Gastroesophageal sphincter (tissue), 4 donors: ENCODE measurements around the gene TRDN. TPM values are rescaled to one million over a fixed set of nuclear protein-coding genes. Genes with fewer than 3 reads are reported as not detected.

Source experiments
- ATAC-seq: fragments of 150-250 bp; one replicate; pipeline ENCODE4 v1.9.1; 2016; ENCODE audit warnings: mild to moderate bottlenecking, moderate library complexity
- H3K27ac ChIP-seq, 4 donors: fragments of 200-600 bp; sonication (generic) in 3 of 4; 1 replicate in 3 of 4; 2 replicates in 1 of 4; pipeline ENCODE4 v1.5.1; 2016 to 2019
- H3K27me3 ChIP-seq: fragments of 200-600 bp; sonication (generic); one replicate; pipeline ENCODE4 v1.5.1; 2019
- H3K36me3 ChIP-seq, 2 donors: fragments of 200-600 bp; sonication (generic); one replicate each; pipeline ENCODE4 v1.5.1; 2019; ENCODE audit warnings: control low read depth in 1 of 2
- H3K4me1 ChIP-seq, 3 donors: fragments of 200-600 bp; sonication (generic); 1 replicate in 2 of 3; 2 replicates in 1 of 3; pipeline ENCODE4 v1.5.1; 2016 to 2019; ENCODE audit warnings: control low read depth in 2 of 3
- H3K4me3 ChIP-seq, 2 donors: fragments of 200-600 bp; sonication (generic); one replicate each; pipeline ENCODE4 v1.5.1; 2019; ENCODE audit warnings: mild to moderate bottlenecking in 1 of 2, moderate library complexity in 1 of 2
- H3K9me3 ChIP-seq, 3 donors: fragments of 200-600 bp; sonication (generic); one replicate each; pipeline ENCODE4 v1.5.1; 2017 to 2019; ENCODE audit warnings: control low read depth in 2 of 3
- EP300 ChIP-seq: sonication (generic); formaldehyde crosslinking; IDR thresholded peaks from one replicate; pipeline ENCODE4 v1.6.1; 2017; ENCODE audit warnings: antibody characterized with exemption, mild to moderate bottlenecking
- POLR2A ChIP-seq, 2 donors: fragments of 450-650 bp; IDR thresholded peaks; one replicate each; pipeline ENCODE4 v1.6.1; 2017; ENCODE audit warnings: antibody characterized with exemption in 2 of 2, mild to moderate bottlenecking in 2 of 2, moderate library complexity in 1 of 2
- POLR2AphosphoS5 ChIP-seq: sonication (generic); formaldehyde crosslinking; IDR thresholded peaks from one replicate; pipeline ENCODE4 v1.6.1; 2017; ENCODE audit warnings: antibody characterized with exemption
- WGBS, 2 donors: methylation state at CpG; one replicate each; pipeline ENCODE4 v1.1.5; 2018; ENCODE audit warnings: low coverage in 1 of 2; 5-methylcytosine and 5-hydroxymethylcytosine counted together
- total RNA-seq, 4 donors: library from RNA; depleted of rRNA; stranded (reverse); fragments of >200 nt; gene quantifications; one replicate each; pipeline ENCODE4 v1.1.0, GENCODE V29; 2016
- TF ChIP-seq, protein P1 (sequence below), 4 experiments: fragments of 200-600 bp in 2 of 4; fragments of 450-650 bp in 2 of 4; sonication (generic) in 1 of 4; IDR thresholded peaks; one replicate each; pipeline ENCODE4 v1.5.1; 2017 to 2019; ENCODE audit warnings: antibody characterized with exemption in 4 of 4, mild to moderate bottlenecking in 2 of 4, moderate library complexity in 2 of 4

Gene TRDN
- total RNA-seq, 4 donors from 2014 or later: not detected

DNA sequence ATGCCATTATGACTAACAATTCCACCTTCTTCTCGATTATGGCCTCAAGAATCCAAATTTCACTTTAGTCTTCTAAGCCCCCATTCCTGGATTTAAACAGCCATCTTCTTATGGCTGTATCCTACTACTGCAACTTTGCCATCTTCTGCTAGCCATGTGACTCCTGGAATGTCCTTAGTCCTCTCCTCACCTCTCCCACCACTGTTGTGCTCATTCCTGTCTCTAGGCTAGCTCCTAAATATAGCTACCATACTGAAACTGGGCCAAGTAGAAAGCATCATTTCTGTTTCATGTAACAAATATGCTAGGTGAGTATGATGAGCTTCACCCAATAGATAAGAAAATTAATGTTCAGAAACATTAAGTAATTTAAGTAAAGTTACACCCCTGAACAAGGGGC is 327.6 kb downstream of the TRDN start:
- no peak overlapping the region for H3K4me3 ChIP-seq
- H3K36me3 ChIP-seq: no peaks in the 10 kb centered on the region
- no peaks in the 10 kb centered on the region for H3K4me1 ChIP-seq
- H3K9me3 ChIP-seq: peaks cover 0 to 4% (median 0%) of the 10 kb centered on the region in 3 donors
- ATAC-seq: no peak
- H3K27me3 ChIP-seq: peaks cover 5% of the 10 kb centered on the region
- TF ChIP-seq POLR2A (IDR thresholded peaks at IDR 0.05) (no peak), POLR2AphosphoS5 (no peak), EP300 (no peak)
- TF ChIP-seq, protein P1, sequence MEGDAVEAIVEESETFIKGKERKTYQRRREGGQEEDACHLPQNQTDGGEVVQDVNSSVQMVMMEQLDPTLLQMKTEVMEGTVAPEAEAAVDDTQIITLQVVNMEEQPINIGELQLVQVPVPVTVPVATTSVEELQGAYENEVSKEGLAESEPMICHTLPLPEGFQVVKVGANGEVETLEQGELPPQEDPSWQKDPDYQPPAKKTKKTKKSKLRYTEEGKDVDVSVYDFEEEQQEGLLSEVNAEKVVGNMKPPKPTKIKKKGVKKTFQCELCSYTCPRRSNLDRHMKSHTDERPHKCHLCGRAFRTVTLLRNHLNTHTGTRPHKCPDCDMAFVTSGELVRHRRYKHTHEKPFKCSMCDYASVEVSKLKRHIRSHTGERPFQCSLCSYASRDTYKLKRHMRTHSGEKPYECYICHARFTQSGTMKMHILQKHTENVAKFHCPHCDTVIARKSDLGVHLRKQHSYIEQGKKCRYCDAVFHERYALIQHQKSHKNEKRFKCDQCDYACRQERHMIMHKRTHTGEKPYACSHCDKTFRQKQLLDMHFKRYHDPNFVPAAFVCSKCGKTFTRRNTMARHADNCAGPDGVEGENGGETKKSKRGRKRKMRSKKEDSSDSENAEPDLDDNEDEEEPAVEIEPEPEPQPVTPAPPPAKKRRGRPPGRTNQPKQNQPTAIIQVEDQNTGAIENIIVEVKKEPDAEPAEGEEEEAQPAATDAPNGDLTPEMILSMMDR (IDR thresholded peaks at IDR 0.05): no peak
- WGBS, 2 donors: 71 to 91% methylated on average over 1 of the region's 1 CpG
- H3K27ac ChIP-seq: no peak overlapping the region

DNA sequence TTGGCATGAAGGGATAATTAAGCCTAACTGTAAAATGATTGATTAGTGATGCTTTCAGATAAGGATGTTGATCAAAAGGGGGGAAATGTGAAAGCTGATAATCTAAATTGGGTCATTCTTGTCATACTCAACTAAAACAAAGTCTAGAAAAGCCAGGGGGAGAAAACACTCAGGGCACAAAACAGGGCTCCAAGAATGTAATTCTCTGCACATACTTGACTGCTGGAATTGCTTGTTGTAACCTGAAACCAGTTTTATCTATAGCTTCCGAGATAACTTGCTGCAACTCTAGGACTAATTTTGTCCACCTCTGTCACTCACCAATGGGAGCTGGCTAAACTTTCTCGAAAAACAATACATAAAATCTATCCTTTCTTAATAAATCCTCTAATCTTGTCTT is 330.4 kb downstream of the TRDN start:
- 2 to 10% methylated on average over 2 of the region's 2 CpGs for WGBS, 2 donors
- no peaks in the 10 kb centered on the region for H3K9me3 ChIP-seq
- ATAC-seq: no peak
- TF ChIP-seq EP300: no peak
- TF ChIP-seq, protein P1 (IDR thresholded peaks at IDR 0.05): no peak
- TF ChIP-seq POLR2AphosphoS5: no peak
- no peak for TF ChIP-seq POLR2A (IDR thresholded peaks at IDR 0.05)
- H3K36me3 ChIP-seq: no peaks in the 10 kb centered on the region
- H3K4me3 ChIP-seq: no peak overlapping the region
- H3K27ac ChIP-seq: no peak overlapping the region
- H3K27me3 ChIP-seq: peaks cover 5% of the 10 kb centered on the region
- no peaks in the 10 kb centered on the region for H3K4me1 ChIP-seq

DNA sequence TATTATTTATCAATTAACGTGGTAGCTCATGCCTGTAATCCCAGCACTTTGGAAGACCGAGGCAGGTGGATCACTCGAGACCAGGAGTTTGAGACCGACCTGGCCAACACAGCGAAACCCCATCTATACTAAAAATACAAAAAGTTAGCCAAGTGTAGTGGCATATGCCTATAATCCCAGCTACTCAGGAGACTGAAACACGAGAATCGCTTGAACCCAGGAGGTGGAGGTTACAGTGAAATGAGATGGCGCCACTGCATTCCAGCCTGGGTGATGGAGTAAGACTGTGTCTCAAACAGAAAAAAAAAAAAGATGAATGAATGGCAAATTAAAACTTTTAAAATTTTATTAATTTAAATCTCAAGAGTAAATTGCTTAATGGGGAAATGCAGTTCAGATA is 341.1 kb downstream of the TRDN start:
- no peaks in the 10 kb centered on the region for H3K9me3 ChIP-seq
- WGBS, 2 donors: 89% methylated on average over 8 of the region's 8 CpGs
- H3K27me3 ChIP-seq: no peaks in the 10 kb centered on the region
- no peaks in the 10 kb centered on the region for H3K4me1 ChIP-seq
- no peaks in the 10 kb centered on the region for H3K36me3 ChIP-seq
- H3K4me3 ChIP-seq: no peak overlapping the region
- no peak for TF ChIP-seq POLR2A (IDR thresholded peaks at IDR 0.05)
- TF ChIP-seq, protein P1 (IDR thresholded peaks at IDR 0.05): no peak
- H3K27ac ChIP-seq: no peak overlapping the region
- no peak for ATAC-seq

DNA sequence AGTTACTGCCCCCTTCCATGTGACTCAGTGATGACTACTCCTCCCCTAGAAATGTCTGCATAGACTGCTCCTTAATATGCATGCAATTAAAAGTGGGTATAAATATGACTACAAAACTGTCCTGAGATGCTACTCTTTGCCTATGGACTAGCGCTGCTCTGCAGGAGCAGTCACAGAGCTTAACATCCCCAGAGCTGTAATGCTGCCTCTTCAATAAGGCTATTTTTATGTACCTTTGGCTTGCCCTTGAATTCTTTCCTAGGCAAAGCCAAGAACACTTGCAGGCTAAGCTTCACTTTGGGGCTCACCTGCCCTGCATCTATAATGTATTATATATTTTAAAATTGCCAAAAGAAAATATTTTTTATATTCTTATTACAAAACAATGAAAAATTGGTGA is 341.6 kb downstream of the TRDN start:
- no peaks in the 10 kb centered on the region for H3K9me3 ChIP-seq
- H3K27ac ChIP-seq: no peak overlapping the region
- no peaks in the 10 kb centered on the region for H3K4me1 ChIP-seq
- no peak for ATAC-seq
- WGBS, 2 donors: 92% methylated on average over 1 of the region's 1 CpG; no CpG with 5 or more reads in 1 of the 2 donors
- no peaks in the 10 kb centered on the region for H3K36me3 ChIP-seq
- H3K27me3 ChIP-seq: no peaks in the 10 kb centered on the region
- TF ChIP-seq EP300 (no peak), POLR2AphosphoS5 (no peak), POLR2A (IDR thresholded peaks at IDR 0.05) (no peak)
- TF ChIP-seq, protein P1 (IDR thresholded peaks at IDR 0.05): no peak
- no peak overlapping the region for H3K4me3 ChIP-seq

DNA sequence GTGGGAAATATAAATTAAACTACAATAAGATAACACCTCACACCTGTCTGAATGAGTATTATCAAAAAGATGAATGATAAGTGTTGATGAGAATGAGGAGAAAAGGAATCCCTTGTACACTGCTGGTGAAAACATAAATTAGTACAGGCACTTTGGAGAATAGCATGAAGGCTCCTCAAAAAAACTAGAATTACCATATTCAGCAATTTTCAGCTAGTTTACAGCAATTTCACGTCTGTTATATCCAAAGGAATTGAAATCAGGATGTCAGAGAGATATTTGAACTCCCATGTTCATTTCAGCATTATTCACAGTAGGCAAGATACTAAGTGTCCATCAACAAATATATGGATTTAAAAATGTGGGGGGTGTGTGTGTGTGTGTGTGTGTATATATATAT is 348.1 kb downstream of the TRDN start:
- H3K4me1 ChIP-seq: no peaks in the 10 kb centered on the region
- TF ChIP-seq POLR2A (IDR thresholded peaks at IDR 0.05) (no peak), EP300 (no peak), POLR2AphosphoS5 (no peak)
- TF ChIP-seq, protein P1 (IDR thresholded peaks at IDR 0.05): no peak
- WGBS, 2 donors: 50 to 60% methylated on average over 1 of the region's 1 CpG
- no peak overlapping the region for H3K4me3 ChIP-seq
- ATAC-seq: no peak
- H3K9me3 ChIP-seq: no peaks in the 10 kb centered on the region
- no peaks in the 10 kb centered on the region for H3K27me3 ChIP-seq
- H3K27ac ChIP-seq: no peak overlapping the region
- no peaks in the 10 kb centered on the region for H3K36me3 ChIP-seq
